GM18498 (cell line): ENCODE results near the gene ZDHHC7.

Source experiments
- ATAC-seq: cut with Tn5 transposase; IDR thresholded peaks from one replicate; pipeline ENCODE4 v1.9.1; 2021; ENCODE audit warnings: mild to moderate bottlenecking, moderate library complexity; ENCODE audit not compliant: unreplicated experiment

ZDHHC7 gene

DNA sequence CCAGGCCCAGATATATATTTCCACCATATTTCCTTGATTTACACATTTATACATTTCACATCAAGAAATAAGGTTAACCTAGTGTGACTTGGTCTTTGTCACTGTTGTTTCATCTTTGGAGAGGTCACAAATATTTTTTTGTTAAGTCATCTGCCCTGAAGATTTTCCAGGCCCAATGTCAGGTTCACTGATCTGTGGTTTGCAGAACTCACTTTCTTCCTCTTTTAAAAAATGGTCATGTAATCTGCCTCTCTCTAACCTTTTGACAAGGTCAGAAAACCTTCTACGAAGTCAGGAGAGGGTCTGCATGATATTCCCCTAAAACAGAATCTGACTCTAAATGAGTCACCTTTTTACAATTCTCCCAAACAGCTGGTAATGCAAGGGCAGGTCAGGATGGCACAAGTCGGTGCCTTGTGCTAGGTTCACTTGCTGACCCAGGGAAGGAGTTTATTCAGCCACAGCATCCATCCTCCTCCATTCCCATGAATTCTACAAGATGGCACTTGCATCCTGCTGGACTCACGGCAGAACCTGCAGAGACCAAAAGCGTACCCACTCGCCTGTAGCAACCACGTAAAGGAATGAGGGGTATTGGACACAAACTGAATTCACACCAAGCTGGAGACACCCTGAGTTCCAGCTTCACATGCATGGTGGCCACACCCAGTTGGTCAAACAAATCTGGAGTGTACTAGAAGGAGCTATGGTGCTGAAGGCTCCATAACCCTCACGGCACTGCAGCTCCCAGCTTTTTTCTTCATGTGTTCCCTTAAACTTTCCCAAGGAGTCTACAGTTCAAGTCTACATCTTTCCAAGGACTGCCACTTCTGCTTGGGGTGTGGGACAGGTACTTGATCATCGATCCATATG is 14.7 kb upstream of the ZDHHC7 start:
- no peak for ATAC-seq

DNA sequence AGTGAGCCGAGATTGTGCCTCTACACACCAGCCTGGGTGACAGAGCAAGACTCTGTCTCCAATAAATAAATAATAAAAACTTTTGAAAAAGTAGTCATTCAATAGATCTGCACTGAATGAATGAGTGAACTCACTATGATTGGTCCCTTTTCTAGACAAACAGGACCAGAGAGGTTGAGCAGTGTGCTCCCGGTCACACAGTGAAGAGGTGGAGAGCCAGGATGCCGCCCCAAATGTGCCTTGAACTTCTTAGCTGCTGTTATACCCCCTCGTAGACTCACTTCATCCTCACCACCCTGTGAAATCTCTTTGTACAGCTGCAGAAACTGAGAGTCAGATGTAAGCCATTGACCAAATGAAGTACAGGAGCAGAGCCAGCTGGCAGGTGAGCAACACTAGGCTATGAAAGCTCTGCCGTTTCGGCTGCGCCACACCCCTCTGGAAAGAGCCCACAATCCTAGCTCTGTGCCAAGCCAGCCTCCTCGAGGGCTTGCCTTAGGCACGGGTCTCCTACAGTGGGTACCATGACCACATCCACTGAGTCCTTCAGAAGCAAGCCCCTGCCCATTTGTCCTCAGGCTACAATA is 8.4 kb upstream of the ZDHHC7 start:
- ATAC-seq = no peak

DNA sequence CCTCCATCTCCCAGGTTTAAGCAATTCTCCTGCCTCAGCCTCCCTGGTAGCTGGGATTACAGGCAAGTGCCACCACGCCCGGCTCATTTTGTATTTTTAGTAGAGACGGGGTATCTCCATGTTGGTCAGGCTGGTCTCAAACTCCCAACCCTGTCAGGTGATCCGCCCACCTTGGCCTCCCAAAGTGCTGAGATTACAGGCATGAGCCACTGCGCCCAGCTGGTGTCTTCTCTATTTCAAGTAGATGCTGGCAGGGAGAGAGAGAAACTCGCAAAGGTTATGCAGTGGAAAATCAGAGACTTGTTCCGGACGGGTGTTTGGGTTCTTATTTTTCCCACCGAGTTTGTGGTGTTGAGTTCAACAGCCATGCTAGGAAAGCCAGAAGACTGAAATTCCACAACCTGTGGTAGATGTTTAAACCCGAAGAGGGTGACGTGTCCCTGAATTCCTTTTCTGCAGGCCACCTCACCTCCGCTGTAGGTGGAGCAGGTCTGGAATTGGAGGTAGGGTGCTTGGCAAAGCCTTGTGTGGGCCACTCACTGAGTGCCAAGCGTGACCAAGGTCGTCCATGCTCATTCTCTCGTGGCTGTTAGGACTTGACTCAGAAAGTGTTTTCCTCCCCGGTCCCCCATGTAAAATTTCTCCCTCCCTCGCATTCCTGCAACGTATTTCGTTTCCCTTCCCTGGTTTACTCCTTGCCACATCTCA is 7.3 kb upstream of the ZDHHC7 start:
- no peak for ATAC-seq

DNA sequence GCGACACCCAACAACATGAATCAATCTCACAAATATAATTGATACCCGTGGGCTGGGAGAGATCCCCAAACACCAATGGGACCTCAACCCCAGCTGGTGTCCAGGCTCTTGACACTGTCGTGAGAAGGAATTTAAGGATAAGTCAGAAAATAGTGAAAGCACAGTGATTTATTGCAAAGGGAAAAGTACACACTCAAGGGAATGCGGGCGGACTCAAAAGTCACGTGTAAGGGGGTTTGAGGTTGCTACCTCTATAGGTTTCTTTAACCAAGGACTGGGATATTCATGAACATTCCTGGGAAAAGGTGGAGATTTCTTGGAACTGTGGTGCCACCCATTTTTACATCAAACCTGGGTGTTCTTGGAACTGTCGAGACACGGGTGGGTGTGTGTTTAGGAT is 6.3 kb upstream of the ZDHHC7 start:
- ATAC-seq = no peak

DNA sequence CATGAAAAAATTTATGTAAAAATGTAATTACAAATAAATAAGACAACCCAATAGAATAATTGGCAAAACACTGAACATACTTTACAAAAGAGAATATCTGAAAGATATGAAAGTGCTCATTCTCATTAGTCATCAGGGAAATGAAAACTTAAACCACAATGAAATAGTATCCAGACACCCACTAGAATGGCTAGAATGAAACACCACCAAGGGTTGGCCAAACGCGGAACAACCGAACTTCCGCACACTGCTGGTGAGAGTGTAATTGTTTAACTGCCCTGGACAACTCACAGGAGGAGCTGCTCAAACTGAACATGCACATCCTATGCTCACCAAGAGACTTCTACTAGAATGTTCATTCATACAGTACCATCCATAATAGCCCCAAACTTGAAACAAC is 5.8 kb upstream of the ZDHHC7 start:
- ATAC-seq = peak; percentile 62

DNA sequence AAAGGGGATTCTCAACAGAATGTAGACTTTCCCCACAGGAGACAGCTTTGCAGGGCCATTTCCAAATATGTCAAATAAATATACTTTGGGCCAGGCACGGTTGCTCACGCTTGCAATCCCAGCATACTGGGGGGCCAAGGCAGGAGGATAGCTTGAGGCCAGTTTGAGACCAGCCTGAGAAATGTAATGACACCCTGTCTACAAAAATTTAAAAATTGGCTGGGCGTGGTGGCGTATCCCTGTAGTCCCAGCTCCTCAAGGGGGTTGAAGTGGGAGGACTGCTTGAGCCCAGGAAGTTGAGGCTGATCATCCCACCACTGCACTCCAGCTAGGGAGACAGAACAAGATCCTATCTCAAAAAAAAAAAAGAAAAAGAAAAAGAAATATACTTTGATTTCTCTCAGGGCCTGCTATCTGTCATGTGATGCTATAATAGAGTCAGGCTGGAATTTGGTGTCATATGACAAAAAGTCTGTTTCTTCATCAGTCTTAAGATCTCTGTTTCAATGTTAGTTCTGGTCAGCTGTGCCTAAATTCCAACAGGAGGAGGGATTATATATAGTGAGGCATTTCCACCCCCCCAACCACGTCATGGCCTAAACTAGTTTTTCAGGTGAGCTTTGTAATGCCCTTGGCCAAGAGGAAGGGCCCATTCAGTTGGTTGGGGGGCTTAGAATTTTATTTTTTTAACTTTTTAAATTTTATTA is 4.3 kb upstream of the ZDHHC7 start:
- ATAC-seq = no peak

DNA sequence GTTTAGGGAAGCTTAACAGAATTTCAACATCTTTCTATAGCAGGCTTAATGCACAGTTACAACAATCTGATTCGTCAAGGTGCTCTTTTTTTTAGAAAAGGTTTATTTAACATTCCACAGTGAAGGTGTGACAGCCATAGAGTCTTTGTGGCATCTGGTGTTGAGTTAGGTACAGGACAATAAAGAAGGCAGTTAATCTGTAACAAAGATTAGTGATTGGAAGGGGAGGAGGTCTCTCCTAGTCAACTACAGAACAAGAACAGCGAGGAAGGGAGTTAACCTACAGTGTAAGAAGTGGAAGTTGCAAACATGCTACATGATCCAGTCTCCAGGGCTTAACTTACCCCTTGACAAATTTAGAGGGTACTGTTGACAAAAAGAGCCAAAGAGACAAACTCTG is 3.0 kb upstream of the ZDHHC7 start:
- ATAC-seq = no peak

DNA sequence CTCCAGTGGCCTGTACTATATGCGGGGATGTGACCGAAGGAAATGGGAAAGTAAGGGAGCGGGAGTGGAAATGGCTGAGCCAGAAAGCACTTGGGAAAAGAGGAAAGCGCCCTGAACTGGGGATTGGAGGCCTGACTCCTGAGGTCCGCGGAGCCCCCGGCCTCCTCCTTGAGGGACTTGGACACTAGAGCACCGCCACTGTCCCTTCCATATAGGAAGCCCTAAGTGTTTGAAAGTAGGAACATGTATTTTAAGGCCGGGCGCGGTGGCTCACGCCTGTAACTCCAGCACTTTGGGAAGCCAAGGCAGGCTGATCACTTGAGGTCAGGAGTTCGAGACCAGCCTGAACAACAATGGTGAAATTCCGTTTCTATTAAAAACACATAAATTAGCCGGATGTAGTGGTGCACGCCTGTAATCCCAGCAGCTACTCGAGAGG is 530 bp upstream of the ZDHHC7 start:
- ATAC-seq = no peak

DNA sequence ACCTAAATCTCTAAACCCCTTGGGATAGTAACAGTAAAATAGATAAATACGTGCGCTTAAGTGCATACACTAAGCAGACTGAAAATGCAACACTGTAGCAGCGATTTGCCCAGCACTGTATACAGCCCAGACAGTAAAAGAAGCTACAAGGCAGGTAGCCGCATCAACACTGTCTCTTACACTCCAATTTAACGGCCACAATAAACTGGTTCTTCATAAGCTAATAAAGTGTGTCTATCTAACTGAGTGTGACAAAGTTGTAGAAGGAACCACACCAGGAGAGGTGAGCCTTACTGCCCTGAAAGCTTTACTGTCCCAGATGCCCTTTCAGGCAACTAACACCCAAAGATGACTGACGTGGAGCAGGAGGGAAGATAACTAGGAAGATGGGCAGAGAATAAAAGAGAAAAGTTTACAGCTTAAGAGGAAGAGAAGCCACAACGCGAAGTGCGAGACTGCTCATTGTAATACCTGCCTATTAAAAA is 847 bp downstream of the ZDHHC7 start:
- no peak for ATAC-seq

DNA sequence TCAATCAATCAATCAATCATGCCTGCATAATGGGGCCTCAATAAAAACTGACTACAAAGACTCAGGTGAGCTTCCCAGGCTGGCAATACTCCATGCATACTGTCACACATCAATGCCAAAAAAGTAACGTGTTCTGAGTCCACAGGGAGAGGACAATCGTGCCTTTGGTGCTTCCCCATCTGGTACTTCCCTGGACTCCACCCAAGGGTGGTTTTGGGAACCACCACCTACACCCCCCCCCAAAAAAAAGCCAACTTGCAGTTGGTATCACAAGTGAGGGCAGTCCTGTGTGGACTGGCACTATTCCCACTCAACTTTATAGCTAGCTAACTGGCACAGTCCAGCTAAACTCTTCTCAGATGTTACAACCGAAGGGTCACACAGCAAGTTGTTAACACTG is 3.1 kb downstream of the ZDHHC7 start:
- no peak for ATAC-seq

DNA sequence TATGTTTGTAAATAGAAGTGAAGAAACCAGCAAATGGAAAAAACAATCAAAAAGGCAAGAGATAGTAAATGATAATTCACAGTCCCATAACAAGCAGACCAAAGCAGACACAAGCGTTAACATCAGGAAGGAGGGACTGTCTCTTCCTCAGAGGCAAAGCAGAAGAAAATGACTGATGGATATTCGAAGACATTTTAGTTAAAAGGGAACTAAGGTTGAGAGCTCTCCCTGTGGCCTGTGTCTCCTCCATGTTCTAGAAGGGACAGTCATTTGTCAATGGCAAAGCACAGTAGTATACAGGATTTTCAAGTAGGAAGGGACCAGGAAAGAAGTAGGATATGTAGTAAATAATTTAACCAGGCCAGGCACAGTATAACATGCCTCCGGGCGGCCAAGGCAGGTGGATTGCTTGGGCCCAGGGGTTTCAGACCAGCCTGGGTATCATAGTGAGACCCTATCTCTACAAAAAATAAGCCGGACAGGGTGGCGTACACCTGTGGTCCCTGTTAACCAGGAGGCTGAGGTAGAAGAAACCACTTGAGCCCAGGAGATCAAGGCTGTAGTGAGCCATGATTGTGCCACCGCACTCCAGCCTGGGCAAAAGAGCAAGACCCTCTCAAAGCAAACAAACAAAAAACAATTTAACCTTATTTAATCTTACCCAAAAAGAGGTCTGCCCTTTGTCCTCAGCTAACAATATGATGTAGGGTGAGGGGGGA is 3.7 kb downstream of the ZDHHC7 start:
- ATAC-seq = no peak

DNA sequence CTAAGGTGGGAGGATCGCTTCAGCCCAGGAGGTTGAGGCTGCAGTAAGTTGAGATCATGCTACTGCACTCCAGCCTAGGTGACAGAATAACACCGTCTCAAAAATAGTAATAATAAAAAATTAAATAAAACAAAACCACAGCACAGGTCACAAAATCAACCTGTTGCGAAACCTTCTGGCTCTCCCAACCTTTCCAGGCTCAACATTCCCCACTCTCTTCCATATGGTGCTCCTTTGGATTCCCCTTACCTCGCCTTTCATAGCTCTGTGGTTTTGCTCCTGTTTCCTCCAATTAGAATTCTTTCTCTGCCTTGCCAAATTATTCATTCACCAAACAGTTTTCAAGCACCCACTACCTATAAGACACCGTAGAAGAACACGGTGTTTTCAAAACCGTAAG is 4.7 kb downstream of the ZDHHC7 start:
- ATAC-seq = no peak

DNA sequence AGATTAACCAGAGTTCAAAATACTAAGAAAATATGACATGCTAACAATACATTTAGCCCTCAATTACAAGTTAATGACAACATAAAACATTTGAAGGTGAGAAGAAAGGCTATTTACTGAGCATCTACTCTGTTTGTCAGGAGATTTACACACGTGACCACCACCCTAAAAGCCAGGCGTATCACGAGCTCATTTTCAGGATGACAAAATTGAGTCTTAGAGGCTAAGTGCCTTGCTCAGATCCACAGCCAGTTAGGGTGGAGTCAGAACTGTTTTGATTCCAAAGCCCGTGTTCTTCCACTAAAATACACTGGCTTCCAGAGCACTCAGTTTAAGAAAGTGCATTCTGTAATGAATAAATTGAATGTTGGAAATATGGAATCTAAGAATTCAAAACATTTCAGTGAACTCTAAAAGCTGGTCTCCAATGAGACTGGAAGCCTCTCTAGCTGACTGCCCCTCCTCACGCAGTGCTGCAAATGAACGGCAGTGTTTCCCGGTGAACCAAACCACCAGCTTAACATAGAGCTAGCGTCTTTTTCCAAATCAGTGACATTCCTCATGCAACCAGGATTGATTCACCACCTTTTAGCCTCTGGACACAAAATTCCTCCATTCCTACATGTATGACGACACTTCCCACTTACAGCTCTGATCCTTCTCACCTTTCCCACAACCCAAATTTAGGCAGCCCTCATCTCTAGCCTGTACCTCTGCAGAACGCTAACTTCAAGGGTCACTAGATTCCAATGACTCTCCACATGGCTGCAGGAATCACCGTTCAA is 5.9 kb downstream of the ZDHHC7 start:
- ATAC-seq = no peak

DNA sequence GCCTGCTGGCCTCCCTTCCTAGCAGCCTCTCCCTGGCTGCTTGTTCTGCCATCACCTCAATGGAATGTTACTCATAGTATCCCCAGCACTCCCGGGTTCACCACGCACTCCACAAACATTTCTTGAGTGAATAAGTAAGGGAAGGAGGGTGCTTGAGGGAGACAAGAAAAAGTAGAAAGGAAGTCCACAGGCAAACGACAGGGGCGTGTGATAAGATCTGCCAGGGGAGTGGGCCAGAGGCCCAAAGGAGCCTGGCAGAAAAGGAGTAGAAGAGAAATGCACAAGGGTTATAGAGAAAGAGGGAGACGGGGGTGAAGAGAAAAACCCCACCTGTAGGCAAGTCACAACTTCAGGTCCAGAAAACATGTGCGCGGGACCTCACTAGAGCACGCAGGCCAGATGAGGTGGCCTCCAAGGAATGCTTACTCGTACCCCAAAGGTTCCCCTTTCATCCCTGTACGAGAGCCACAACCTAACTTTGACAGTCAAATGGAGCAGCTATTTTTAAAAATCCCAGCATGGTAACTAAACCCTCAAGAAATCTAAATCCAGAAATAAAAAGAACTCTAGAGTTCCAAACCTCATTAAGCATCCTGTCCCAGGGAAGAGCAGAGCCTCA is 6.6 kb downstream of the ZDHHC7 start:
- ATAC-seq = no peak

DNA sequence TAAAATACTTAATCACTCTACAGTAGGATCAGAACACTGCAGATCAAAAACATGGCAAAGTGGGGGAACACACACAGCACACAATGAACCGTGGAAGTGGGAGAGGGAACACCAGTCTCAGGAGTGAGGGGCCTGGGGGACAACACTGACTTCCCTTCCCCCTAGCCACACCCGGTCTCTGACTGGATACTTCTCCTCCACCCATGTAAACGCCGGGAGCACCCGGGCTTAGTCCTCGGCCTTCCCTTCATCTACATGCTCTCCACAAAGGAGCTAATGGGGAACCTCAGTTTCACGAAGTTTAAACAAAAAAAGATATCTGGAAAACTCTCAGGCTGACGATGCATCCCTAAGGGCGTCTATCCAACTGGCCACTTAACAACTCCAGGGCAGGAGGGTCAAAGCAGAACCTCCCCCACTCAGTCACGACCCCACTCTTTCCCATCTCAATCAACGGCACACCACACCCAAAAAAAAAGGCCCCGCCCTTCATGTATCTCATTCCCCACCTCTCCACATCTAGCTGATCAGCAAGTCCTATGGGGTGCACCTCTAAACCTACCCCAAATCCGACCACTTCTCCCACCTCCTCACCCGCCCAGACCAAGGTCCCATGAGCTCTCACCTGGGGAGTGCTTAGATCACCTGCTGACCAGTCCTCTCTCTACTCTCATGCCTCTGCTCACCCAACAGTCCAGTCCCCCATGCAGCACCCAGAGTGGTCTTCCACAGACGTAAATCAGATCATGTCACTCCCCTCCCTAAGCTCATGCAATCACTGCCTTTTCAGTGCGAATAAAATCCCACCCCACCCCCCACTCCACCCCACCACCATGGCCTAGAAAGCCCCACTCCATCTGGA is 7.4 kb downstream of the ZDHHC7 start:
- ATAC-seq = no peak

DNA sequence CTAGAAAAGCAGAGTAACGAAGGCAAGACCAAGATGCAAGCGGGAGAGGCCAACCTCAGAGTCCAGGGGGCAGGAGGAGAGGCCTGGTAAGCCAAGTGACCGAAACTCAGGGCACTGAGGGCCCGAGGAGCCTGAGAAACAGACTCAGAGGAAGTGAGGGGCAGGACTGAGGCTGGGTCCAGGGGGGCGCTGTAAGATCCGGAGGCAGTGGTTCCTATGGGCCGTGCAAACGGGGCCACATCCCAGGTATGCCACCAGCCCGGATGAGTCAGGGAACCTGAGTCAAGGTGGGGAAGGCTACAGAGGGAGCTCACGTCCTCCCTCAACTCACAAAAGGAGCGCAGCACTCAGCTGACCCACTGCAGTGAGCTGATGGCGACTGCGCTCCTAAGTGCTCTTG is 8.3 kb downstream of the ZDHHC7 start:
- ATAC-seq = no peak

DNA sequence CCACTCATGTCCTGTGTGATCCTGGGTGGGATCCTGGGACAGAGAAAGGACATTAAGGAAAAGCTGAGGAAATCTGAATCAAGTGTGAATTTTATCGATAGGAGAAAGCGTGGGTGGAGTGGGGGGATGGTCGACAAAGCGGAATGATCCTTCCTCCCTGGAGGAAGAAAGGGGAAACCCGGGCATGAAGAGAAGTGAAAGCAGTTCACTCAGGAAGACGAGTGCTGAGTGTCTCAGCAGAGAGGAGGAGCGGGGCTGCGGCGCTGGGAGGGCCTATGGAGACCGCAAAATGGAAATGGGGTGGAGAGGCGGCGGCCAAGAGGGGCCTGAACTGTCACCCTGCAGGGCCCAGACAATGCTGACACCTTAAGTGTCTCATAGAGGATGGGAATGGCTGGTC is 8.7 kb downstream of the ZDHHC7 start:
- ATAC-seq = no peak

DNA sequence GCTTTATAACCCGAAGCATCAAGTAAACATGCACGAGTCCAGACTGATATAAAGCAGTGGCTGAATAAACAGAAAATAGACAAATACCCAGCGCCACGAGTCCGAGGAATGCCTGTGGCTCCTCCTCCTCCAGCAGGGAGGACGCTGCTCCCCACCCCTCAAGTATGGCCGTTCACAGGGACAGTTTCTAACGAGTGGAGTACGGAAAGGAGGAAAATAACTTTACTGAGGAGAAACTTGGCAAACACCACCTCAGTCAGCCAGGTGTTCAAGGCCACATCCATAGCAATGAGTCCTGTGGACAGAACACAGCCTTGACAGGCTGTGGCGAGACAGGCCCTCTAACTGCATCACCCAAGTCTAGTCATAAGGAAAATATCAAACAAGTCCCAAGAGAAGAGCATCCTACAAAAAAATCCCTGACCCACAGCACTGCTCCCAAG is 9.2 kb downstream of the ZDHHC7 start:
- no peak for ATAC-seq
